ENCODE measurements around the gene MRPS9. TPM values are rescaled to one million over a fixed set of nuclear protein-coding genes. Genes with fewer than 3 reads are reported as not detected.

Gene MRPS9
- polyA plus RNA-seq (ENCODE audit: insufficient read depth in 1 of 5, insufficient read length in 5 of 5, low replicate concordance in 1 of 5), result 10 to 100 TPM; 34.9 to 45.0 (median 41.9) TPM
- long read RNA-seq, donor 1, transcript MRPS9-201 (11 exons, 1,500 nt), result minor isoform, 9 of 36 reads
- long read RNA-seq, donor 1, transcript MRPS9-203 (4 exons, 982 nt), result major isoform, 19 of 36 reads
- long read RNA-seq, donor 1, partial matches to known transcripts, result 8 of 36 reads
- long read RNA-seq, donor 1, other reads (novel, unspliced or antisense), result 0 of 36 reads
- long read RNA-seq, donor 2, transcript MRPS9-201 (11 exons, 1,500 nt), result minor isoform, 8 of 17 reads
- long read RNA-seq, donor 2, transcript MRPS9-203 (4 exons, 982 nt), result major isoform, 9 of 17 reads
- long read RNA-seq, donor 2, partial matches to known transcripts, result 0 of 17 reads
- long read RNA-seq, donor 2, other reads (novel, unspliced or antisense), result 0 of 17 reads
- long read RNA-seq, donor 3, transcript MRPS9-201 (11 exons, 1,500 nt), result minor isoform, 11 of 33 reads
- long read RNA-seq, donor 3, transcript MRPS9-203 (4 exons, 982 nt), result major isoform, 16 of 33 reads
- long read RNA-seq, donor 3, partial matches to known transcripts, result 6 of 33 reads
- long read RNA-seq, donor 3, other reads (novel, unspliced or antisense), result 0 of 33 reads
- long read RNA-seq, donor 4, transcript MRPS9-201 (11 exons, 1,500 nt), result major isoform, 5 of 8 reads
- long read RNA-seq, donor 4, partial matches to known transcripts, result 0 of 8 reads
- long read RNA-seq, donor 4, other reads (novel, unspliced or antisense), result 0 of 8 reads
- long read RNA-seq, donor 5, transcript MRPS9-203 (4 exons, 982 nt), result major isoform, 23 of 43 reads
- long read RNA-seq, donor 5, transcript MRPS9-201 (11 exons, 1,500 nt), result minor isoform, 15 of 43 reads
- long read RNA-seq, donor 5, partial matches to known transcripts, result 5 of 43 reads
- long read RNA-seq, donor 5, other reads (novel, unspliced or antisense), result 0 of 43 reads
- long read RNA-seq, donor 6, transcript MRPS9-201 (11 exons, 1,500 nt), result major isoform, 16 of 32 reads
- long read RNA-seq, donor 6, transcript MRPS9-203 (4 exons, 982 nt), result major isoform, 16 of 32 reads
- long read RNA-seq, donor 6, partial matches to known transcripts, result 0 of 32 reads
- long read RNA-seq, donor 6, other reads (novel, unspliced or antisense), result 0 of 32 reads
- long read RNA-seq, donor 7, transcript MRPS9-201 (11 exons, 1,500 nt), result major isoform, 7 of 13 reads
- long read RNA-seq, donor 7, transcript MRPS9-203 (4 exons, 982 nt), result minor isoform, 6 of 13 reads
- long read RNA-seq, donor 7, partial matches to known transcripts, result 0 of 13 reads
- long read RNA-seq, donor 7, other reads (novel, unspliced or antisense), result 0 of 13 reads
- long read RNA-seq, donor 8, transcript MRPS9-203 (4 exons, 982 nt), result major isoform, 8 of 15 reads
- long read RNA-seq, donor 8, transcript MRPS9-201 (11 exons, 1,500 nt), result minor isoform, 7 of 15 reads
- long read RNA-seq, donor 8, partial matches to known transcripts, result 0 of 15 reads
- long read RNA-seq, donor 8, other reads (novel, unspliced or antisense), result 0 of 15 reads

DNA sequence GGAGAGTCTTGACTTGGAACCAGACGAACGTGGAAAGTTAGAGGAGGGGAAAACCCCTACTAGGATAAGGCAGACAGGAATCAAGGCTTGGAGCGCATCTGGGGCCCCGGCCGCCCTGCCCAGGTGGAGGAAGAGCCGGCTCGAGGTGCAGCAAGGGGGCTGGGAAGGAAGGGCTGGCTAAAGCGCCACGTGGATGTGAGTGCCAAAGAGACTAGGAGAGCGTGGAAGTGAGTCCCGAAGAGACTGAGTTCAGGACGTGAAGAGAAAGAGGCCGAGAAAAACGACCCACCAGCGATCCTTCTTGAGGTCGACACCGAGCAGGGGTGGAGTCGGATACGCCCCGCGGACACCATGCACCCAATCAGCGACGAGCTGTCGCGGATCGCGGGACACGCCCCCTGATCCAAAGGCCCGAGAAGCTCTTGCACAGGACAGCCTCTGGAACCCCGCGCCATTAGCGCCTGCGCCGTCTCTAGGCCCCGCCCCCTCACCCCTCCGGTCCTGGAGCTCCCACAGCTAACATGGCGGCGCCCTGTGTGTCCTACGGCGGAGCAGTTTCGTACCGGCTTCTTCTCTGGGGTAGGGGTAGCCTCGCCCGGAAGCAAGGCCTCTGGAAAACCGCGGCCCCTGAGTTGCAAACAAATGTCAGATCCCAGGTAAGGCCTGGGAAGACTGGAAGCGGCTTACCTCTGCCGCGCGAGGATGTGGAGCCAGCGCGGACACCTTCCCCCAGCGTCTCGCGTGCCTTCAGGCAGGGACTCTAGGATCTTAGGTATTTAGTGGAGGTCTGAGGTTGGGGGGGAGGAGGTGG lies at the start of gene MRPS9:
MRPS9 (plus strand) TSS at position 498 of the 811 bp plus-strand sequence; CDS start at position 522, 24 bp downstream.
- DNase-seq, result peak; percentile 97

DNA sequence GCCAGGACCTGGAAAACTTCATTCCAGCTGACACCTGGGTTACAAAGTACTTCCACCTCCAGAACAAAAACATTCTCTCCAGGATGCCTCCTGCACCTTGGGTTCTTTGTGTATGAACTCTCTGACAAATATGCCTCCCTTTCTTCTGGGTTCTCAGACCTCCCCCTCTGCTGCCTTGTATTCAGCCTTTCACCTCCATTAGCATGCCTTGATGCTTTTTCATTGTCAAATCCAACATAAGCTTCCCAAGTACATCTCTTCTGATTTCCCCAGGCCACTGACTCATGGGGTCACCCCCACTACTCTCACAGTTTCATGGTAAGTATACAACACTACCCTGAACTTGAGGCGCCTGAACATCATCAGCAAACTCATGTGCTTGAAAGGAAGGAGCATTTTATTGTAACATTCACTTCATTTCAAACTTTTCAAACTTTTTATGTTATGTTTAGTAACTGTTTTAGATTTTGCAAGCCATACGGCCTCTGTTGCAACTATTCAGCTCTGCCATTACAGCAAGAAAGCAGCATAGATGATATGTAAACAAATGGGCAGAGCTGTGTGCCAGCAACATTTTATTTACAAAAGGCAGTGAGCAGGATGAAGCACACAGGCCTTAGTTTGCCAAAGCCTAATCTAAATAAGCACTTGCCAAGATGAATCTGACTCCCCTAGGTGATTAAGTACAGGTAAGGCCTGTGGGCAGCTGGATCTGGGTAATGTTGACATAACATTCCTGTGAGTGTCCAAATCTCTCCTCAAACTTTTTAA lies 32.5 kb upstream of the MRPS9 start:
- peak; percentile 47 to 59 for DNase-seq

DNA sequence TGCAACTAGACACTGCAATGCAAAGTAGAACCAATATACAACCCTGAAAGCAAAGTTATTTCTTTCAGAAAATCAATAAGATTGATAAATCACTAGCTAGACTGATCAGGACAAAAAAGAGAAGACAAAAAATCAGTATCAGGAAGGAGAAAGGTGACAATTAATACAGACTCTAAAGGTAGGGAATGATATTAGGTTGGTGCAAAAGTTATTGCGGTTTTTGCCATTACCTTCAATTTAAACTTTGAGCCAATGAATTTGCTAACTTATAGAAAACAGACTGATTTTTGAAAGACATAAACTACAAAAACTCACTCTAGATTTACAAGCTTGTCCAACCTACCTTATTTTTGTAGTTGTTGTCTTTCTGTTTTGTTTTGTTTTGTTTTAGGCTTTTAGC lies 30.5 kb upstream of the MRPS9 start:
- DNase-seq, result no peak

GRCh38 chr2:105032476-105032875 lies 5.4 kb upstream of the MRPS9 start:
- no peak for DNase-seq

DNA sequence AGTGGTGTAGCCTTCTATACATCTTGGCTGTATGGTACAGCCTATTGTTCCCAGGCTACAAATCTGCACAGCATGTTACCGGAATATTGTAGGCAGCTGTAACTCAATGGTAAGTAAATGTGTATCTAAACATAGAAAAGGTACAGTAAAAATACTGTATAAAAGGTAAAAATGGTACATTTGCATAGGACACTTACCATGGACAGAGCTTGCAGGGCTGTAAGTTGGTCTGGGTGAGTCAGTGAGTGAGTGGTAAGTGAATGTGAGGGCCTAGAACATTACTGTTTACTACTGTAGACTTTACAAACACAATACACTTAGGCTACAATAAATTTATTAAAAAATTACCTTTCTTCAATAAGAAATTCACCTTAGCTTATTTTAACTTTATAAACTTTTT lies 3.7 kb upstream of the MRPS9 start:
- no peak for DNase-seq

- peak; percentile 8 to 17 for DNase-seq
Observed at GRCh38 chr2:105038383-105039061, 653 bp downstream of the MRPS9 start.

DNA sequence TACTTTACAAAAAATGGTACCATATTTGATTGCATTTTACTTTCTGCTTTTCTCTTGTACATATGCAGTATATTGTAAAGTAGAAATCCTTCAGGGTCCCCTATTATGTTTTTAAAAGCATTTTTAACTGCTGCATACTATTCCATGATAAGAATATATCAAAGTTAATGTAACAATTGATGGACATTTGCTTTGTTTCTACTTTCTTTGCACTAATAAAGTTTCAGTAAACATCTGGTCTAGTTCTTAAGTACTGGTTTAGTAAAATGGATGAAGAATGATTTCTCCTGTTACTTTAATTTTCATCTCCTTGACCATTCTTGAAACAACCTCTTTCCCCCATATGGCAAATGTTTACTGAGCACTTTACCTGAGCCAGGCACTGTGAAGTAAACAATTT lies 1.7 kb downstream of the MRPS9 start:
- no peak for DNase-seq

- no peak for DNase-seq
Observed at GRCh38 chr2:105042189-105042588, 4.3 kb downstream of the MRPS9 start.

GRCh38 chr2:105052773-105053172 lies 14.9 kb downstream of the MRPS9 start:
- DNase-seq, result no peak

DNA sequence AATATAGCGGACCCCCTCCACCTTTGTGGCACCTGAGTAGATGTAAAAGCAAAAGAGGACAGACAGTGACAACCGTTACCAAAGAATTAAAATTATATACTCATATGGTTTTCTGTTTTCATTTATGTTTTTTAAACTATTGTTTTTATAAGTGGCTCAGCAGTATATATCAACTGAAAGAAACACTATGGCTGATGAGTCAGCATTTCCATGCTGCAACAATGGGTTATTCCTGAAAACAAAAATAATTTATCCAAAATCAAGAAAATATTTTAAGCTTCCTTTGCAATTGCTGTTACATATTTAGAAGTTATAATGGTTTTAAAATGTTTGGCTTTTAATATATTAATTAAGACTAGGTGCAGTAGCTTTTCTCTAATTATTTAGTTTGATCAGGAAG lies 17.7 kb downstream of the MRPS9 start:
- DNase-seq, result no peak

GRCh38 chr2:105056245-105056644 lies 18.4 kb downstream of the MRPS9 start:
- DNase-seq, result no peak

DNA sequence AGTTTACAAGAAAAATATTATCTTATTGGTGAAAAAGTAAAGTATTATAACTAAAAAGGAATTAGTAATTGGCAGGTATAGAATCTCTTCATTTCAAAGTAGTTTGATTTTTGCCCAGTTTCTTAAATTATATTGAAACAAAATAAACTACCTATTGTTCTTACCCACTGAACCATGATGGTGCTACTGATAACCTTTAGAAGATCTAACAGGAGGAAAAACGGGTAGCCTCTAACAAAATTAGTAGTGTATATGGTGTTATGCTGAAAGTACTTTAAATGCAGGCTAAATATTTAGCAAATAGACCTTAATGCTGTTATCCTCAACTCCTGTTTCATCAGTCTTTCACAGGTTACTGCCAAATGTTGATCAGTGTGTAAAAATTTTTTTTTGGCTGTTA lies 19.1 kb downstream of the MRPS9 start:
- DNase-seq, result no peak

DNA sequence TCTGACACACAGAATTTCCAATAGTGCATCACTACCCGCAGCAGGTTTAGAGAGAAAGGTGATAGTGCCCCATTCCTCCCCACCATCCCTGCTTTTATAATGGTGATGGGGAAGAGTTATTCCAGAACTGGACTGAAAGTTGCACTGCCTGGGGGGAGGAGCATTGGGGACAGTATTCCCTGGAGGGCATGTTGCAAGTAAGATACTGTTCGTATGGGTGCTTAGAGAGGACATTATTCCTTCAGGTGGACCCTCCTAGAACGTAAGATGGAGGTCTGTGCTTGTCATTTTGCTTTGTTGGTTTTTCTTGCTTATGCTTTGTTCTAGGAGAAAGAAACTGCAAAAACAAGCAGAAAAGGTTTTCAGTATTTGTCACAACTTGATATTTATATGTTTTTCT lies 23.7 kb downstream of the MRPS9 start:
- no peak for DNase-seq

- no peak for DNase-seq
Observed at GRCh38 chr2:105062158-105062557, 24.3 kb downstream of the MRPS9 start.

- DNase-seq, result no peak
Observed at GRCh38 chr2:105068387-105068786, 30.5 kb downstream of the MRPS9 start.

GRCh38 chr2:105068875-105069274 lies 31.0 kb downstream of the MRPS9 start:
- DNase-seq, result no peak

- DNase-seq, result no peak
Observed at GRCh38 chr2:105070010-105070865, 32.4 kb downstream of the MRPS9 start.

DNA sequence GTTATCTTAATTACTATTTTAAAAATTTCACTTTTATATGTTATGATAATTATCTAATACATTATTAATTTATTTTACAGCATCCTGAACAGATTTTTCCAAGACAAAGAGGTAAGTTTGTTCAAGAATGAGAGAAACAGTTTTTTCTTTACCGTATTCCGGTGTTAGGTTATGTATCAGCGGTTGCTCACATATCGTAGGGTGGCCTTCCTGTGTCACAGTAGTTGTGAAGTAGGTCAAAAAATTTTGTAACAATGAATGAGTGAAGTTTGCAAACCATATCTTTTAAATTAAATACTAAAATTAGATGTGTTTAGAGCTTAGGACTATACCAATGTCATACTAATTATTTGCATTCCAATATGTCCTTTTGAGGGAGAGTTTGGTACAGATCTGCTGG lies 33.5 kb downstream of the MRPS9 start:
- DNase-seq, result no peak
